HG03442 (cell line): ENCODE results near the gene MAN1B1.
"Not testable (repeated sequence)": the region's sequence is repeated elsewhere in the genome, so short reads cannot be mapped to it uniquely, and the experiment has no call there.

Source experiments
- ATAC-seq: cut with Tn5 transposase; IDR thresholded peaks from one replicate; pipeline ENCODE4 v1.9.1; 2021; ENCODE audit warnings: mild to moderate bottlenecking, moderate library complexity; ENCODE audit not compliant: unreplicated experiment

MAN1B1 gene

DNA sequence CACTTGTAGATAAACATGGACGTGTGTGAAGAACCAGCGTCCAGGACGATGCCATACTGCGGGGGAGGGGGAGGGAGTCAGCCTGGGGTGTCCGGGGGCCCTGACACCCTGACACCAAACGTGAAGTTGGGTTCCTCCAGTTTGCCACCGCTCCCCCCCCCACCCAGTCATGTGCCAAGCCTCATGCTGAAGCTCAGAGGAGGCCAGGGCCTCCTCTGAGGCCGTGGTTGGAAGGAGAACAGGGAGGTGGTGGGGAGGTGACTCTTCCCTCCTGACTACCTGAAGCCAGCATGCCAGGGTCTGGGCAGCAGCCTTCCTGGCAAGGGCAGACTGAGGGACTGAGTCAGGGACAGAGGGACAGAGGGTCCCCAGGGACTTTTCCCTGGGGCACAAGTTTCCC, 34.5 kb upstream of the MAN1B1 start:
- no peak for ATAC-seq

DNA sequence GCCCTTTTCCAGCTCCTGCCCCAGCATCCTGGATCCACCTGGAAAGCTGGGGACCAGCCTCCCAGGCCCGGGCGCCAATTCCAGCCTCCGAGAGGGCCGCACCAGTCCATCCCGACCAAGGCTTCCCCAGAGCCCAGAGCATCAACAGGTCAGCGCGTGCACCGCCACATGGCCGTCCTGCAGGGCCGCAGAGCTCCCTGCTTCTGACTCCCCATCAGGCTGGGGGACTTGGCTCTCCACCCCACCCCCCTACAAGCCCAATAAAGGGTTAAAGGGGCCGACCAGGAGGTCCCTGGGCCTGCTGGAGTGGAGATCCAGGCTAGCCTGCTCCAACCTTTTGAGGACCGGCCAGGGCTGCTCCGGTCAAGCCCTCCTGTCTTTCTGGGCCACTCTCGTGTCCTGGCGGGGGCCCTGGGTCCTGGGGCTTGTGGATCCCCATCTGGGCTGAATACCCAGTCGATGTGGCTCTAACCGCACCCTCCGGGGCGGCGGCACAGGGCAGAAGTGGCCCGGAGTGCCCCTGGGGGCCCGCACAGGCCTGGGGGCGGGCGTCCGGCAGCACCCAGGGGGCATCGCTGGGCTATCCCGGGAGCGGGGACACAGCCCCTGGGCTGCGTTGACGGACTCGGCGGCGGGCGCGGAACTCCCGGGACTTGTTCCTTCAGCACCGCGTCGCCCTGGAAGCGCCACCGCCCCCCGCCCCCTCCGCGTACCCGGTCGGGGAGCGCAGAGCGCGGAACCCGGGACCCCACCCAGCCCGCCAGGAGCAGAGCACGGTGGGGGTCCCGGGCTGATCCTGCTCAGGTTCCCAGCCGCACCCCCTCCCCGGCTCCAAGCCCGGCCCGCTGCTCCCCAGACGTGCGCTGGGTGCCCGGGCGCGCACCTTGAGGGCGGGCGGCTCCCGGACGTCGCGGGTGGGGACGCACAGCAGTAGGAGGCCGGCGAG, 33.5 kb upstream of the MAN1B1 start:
- ATAC-seq: no peak

- no peak for ATAC-seq
These were observed 32.5 kb upstream of the MAN1B1 start, which contains the start of gene ENTPD2 for GRCh38 chr9:137053944-137054931. Gene ENTPD2 (minus strand): TSS chr9:137054061. CDS start chr9:137053997, 64 bp downstream.

DNA sequence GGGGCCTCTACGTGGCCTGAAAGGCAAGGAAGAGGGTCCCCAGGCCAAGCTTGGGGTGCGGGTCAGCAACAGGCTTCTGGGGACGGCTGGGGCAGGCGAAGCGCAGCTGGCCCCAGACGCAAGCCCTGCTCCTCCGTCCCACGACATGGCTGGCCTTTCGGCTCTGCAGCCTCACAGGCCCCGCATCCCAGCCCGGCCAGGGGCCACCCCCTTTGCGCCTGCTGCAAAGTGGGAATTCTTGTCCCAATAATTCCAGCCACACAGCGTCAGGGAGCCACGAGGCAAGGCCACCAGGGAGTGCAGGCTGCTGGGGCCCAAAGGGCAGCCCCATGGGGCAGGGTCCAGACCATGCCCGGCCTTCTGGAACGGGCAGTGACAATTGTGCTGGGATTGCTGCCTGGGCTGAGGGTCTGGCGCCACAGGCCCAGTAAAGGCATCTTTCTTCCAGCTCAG, 31.8 kb upstream of the MAN1B1 start:
- ATAC-seq: no peak

- ATAC-seq: no peak
These were observed 31.1 kb upstream of the MAN1B1 start for GRCh38 chr9:137055385-137056364.

GRCh38 chr9:137056739-137057415, 29.9 kb upstream of the MAN1B1 start:
- no peak for ATAC-seq

DNA sequence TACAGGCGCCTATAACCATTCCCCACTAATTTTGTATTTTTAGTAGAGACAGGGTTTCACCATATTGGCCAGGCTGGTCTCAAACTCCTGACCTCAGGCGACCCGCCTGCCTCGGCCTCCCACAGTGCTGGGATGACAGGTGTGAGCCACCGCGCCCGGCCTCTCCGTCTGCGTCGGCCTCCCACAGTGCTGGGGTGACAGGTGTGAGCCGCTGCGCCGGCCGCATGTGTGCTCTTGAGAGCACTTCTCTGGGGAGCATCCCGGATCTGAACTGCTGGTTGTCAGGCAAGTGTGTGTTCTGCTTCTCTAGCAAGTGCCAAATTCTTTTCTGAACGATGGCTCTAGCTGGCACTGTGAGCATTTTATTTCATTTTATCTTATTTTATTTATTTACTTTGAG, 29.2 kb upstream of the MAN1B1 start:
- no peak for ATAC-seq

DNA sequence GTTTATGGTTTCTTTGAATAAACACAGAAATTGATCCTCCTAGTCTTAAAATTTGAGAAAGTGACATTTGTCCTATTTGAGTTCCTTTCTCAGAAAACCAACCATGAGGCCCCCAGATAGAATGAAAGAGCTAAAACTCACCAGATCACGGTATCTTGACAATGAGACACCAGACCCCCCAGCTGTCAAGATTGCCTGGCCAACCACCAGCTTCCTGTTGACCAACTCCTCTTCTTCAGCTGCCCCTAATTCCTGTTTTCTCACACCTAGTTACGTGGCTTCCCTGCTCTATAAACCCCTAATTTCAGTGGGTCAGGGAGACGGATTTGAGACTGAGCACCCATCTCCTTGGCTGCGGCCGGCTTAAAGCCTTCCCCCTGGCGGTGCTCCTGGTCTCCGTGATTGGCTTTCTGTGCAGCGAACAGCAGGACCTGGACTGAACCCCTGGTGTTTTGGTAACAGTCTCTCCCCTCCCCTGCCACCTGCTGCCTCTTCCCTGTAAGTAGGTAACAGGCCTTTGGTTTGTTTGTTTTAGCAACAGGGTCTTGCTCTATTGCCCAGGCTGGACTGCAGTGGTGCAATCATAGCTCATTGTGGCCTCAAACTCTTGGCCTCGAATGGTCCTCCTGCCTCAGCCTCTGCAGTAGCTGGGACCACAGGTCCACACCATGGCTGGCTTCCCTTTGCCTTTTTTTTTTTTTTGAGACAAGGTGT, 28.1 kb upstream of the MAN1B1 start:
- ATAC-seq: no peak

GRCh38 chr9:137062384-137062783, 24.4 kb upstream of the MAN1B1 start:
- no peak for ATAC-seq

DNA sequence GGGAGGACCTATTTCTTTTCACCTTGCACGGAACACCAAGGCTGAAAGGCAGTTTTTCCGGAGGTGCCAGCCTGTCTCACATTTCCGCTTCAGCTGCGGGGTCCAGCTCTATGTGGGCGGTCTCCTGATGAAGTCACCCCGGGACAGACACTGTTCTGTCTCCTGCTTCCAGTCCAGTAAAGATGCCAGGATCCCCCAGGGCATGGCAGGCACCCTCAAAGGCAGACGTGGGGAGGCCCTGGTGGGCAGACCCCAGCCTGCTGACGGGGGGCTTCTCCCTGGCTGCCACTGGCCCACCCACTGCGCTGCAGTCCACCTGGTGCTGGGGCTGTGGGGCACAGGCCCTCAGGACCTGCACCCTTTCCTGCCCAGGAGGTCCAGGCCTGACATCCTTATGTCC, 24.0 kb upstream of the MAN1B1 start:
- not testable (repeated sequence) for ATAC-seq

GRCh38 chr9:137063311-137064026, 23.3 kb upstream of the MAN1B1 start:
- no peak for ATAC-seq

- ATAC-seq: no peak
These were observed 22.5 kb upstream of the MAN1B1 start for GRCh38 chr9:137064027-137064879.

GRCh38 chr9:137064880-137065164, 22.0 kb upstream of the MAN1B1 start:
- no peak for ATAC-seq

DNA sequence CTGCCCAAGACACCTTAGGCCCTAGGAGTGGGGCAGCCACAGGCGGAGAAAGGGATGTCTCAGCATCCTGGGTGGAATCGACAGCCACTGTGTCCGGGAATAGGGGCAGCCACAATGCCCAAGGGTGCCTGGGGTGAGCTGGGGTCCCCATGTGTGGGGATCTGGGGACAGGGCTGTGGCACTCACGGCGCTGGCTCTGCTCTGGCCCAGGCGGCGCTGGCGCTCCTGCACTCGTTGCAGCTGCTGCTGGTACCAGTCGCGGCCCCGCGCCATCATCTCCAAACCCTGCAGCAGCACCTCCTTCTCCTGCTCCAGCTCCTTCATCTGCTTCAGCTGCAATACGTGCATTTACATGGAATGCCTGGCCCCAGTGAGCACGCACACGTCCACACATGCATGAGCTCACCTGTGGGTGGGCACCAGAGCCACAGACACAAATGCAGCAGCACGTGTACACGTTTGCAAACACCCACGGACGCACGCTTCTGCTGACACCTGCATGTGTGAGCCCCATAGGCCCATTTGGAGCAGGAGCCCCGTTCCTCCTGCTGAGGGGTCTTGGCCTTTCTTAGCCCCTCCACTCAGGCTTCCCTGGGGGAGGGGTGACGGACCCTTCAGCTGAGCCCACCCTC, 21.3 kb upstream of the MAN1B1 start:
- ATAC-seq: no peak

- no peak for ATAC-seq
These were observed 20.5 kb upstream of the MAN1B1 start for GRCh38 chr9:137066096-137066861.

DNA sequence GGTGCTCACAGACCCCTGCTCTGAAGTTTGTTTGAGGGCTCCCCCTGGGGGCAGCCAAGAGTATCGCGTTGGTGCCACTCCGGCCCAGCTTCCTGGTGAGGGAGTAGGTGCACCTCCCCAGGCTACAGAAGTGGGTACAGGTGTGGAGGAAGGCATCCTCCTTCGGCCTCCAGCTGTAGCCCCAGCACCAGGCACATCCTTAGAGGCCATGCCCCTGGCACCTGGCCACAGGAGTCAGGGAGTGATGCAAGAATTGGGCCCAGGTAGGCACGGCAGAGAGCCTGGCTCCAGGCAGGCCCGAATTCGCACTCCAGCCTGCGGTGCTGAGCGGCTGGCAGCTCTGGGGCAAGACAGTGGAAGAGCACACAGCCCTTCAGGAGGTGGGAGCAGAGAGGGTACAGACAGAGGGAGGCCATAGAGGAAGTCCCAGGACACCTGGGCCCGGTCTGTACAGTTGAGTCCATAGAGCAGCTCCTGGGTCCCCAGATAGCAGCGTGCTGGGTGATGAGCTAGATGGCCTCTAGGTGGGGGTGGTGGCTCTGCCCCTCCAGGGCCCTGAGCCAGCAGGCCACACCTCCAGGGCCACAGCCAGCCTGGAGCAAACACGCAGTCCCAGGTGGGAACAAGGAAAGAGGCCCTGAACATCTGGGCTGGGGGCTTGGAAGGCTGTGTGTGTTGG, 18.8 kb upstream of the MAN1B1 start:
- ATAC-seq: peak; percentile 37
